HG03520 (cell line): Measurements from ENCODE around the gene BABAM2.

ENCODE experiments used
- ATAC-seq: cut with Tn5 transposase; IDR thresholded peaks from one replicate; pipeline ENCODE4 v1.9.1; 2021; ENCODE audit warnings: mild to moderate bottlenecking, moderate library complexity; ENCODE audit not compliant: unreplicated experiment

The BABAM2 gene

GRCh38 chr2:28152585-28153280 is 262.2 kb downstream of the BABAM2 start:
- no peak for ATAC-seq

DNA sequence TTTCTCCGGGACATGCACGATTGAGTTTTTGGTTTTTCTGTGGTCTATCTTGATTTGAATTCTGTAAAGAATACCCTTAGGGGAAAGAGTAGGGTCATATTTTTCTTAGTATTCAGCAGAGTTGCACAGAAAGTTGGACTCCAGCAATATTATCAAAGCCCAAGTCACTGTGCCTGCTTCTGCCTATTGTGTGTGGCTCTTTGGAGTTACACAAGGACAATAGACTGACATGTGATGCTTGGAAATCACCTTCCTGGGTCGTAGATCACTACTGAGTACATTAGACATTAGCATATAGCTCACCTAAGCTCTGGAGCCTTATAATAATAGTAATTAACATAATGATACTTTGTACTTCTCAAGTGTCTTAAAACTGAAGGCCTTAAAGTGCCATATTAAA is 263.3 kb downstream of the BABAM2 start:
- no peak for ATAC-seq

- no peak for ATAC-seq
Measured at GRCh38 chr2:28155086-28155485, 264.6 kb downstream of the BABAM2 start.

DNA sequence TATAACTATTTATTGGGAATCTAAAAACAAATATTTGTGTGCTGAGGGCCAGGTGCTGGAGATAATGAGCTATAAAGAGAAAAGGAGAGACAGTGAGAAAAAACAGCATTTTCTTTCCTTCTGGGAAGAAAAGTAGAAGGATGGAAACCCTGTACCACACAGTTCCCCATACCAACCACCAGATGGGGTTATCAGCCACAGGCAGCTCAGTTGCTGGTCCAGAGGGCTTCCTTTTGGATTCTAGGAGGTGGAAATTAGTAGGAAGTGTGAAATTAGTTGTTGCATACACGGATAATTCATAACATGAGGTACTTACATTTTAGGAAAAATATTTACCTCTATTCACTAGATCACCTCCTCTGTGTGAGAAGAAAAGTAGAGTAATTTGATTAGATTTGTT is 265.1 kb downstream of the BABAM2 start:
- ATAC-seq: no peak

DNA sequence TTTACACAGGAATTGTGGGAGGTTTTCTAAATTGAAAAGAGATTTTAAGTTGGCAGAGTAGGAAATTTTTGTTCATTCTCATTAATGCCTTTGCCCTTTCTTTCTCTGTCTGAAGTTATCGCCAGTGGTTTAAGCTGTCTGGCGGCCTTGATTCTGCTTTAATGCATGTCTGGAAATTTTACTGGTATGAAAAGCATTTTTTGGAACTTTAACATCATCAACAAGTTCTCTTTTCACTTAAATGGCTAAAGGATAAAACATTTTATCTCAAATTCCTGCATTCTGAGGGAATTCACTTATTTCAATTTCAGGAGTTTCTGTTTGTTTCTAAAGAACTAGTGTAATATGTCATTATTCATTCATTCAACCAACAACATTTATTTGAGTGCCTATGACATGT is 268.3 kb downstream of the BABAM2 start:
- no peak for ATAC-seq

GRCh38 chr2:28160986-28161425 is 270.5 kb downstream of the BABAM2 start:
- no peak for ATAC-seq

DNA sequence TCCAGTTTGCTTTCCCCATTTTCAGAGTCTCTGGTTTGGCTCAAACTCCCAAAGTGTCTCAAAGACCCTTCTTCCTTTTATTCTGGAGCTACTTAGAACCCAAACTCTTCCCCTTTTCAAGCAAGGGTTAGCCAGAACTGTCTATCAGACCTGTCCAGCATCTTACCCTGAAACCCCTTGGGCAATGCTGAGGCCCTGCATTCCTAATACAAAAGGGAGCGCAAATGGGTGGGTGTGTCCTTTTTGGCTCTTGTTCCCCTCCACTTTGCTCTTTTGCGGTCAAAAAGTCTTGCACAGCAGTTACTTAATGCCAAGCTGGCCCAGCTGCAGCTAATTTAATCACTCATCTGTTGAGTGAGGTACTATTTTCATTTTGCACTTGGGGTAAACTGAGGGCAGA is 270.9 kb downstream of the BABAM2 start:
- no peak for ATAC-seq

- no peak for ATAC-seq
Measured at GRCh38 chr2:28162564-28162963, 272.0 kb downstream of the BABAM2 start.

DNA sequence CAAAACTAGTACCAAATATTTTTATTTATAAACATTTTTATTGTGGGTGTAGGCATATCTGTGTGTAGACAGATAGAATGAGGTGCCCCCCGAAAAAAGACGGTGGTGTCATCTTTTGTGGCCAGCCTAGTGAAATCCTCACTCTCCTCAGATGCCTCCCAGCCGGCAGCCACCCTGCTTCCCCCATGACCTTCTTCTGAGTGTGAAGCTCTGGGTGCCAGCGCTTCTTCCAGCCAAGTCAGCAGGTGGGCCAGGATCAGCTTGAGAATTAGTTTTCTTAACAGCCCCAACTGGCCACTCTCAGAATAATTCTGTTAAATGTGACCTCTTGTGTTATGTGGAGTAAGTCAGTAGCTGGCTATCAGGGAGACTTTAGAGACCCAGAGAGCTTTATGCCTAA is 272.5 kb downstream of the BABAM2 start:
- ATAC-seq: no peak

DNA sequence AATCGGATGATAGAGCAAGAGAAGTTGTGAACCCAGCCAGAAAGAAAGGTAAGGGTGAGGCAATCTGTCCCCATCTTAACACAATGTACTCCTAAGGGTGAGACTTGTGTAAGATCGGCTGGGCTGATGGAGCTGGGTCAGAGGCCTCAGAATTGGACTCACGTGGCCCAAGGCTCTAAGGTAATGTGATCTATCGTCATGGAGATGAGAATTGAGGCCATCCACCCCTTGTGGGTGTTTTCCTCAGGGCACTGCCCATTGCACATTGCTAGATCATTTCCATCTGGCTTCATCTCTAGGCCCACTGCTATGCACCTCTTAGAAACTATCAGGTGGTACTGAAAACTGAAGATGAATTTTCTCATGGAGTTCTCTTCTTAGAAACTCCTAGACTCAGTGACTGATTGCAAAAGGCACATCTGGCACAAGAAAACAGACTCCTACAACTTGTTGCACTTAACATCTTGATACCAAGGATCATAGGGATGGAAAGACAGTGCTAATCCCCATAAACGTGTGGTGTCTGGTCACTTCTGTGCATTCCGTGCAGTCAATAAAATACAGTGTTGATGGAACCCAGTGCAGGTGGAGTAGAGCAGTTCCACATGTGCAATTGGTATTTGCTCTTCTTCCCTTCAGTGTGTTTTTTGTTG is 273.2 kb downstream of the BABAM2 start:
- ATAC-seq: no peak

- ATAC-seq: no peak
Measured at GRCh38 chr2:28164280-28164801, 273.8 kb downstream of the BABAM2 start.

- no peak for ATAC-seq
Measured at GRCh38 chr2:28165087-28165635, 274.6 kb downstream of the BABAM2 start.

- no peak for ATAC-seq
Measured at GRCh38 chr2:28166956-28167355, 276.4 kb downstream of the BABAM2 start.

- no peak for ATAC-seq
Measured at GRCh38 chr2:28168376-28168775, 277.8 kb downstream of the BABAM2 start.

DNA sequence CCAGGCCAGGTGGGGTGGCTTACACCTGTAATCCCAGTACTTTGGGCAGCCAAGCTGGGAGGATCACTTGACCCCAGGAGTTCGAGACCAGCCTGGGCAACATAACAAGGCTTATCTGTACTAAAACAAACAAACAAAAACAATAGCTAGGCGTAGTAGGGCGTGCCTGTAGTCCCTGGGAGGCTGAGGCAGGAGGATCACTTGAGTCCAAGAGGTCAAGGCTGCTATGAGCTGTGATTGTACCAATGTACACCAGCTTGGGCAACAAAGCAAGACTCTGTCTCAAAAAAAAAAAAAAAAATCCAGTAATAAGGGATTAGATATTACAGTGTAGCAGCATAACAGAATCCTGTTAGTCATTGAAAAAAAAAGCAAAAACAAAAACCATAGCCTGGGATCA is 279.0 kb downstream of the BABAM2 start:
- no peak for ATAC-seq

DNA sequence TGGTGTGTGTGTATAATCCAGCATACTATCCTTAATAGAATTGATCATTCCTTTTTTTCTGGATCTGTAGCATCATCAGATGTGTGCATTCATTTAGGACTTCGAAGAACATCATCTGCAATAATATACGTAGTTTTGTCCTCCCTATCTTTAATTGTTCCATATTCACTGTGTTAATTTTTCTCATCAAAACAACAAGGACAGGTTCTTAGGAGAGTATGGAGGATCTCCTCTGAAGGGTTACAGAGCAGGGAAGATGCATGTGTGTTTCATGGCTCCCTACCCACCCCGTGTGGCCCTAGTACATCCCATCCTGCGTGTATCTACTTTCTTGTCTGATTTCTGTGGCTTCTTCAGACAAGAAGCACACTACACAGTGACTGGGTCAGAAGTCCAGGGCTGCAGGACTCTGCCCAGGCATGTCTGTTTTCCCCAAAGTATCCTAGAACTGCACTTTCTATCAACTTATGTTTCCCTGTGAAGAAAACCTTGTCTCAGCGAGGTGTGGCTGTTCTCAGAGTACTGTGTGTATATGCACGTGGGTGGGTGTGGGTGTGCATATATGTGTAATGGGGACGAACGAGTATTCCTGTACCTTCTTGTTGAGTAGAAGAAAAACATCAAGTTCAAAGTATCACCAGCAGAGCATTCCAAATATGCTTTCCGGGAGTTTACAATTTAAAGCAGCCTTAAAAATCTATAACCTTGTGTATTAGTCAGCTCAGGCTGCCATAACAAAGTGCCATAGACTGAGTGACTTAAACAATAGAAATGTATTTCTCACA is 281.8 kb downstream of the BABAM2 start:
- ATAC-seq: no peak

GRCh38 chr2:28173377-28173776 is 282.8 kb downstream of the BABAM2 start:
- ATAC-seq: no peak

GRCh38 chr2:28174211-28174610 is 283.7 kb downstream of the BABAM2 start:
- no peak for ATAC-seq

DNA sequence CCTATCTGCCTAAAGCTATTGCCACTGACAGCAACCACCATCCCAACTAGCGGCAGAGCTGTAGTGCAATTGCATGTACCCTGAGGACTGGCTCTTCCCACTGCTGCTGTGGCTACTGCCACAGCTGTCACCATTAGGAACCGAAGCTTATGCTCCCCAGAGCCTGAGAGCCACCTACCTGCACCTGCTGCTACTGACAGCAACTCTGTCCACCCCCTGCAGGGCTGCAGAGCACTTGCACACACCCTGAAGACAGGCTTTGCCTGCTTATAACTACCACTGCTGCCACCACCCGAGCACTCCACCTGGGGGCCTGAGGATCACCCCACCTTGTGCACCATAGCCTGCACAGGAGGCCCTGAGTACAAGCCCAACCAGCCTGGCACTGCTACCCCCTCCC is 284.5 kb downstream of the BABAM2 start:
- no peak for ATAC-seq

DNA sequence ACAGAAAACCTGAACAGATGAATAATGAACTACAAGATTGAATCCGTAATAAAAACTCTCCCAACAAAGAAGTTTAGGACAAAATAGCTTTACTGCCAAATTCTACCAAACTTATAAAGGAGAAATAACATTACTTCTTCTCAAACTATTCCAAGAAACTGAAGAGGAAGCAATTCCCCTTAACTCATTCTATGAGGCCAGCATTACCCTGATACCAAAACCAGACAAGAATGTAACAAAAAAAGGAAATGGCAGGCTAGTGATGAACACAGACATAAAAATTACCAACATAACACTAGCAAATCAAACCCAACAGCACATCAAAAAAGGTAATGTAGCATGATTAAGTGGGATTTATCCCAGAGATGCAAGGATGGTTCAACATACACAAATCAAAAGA is 288.4 kb downstream of the BABAM2 start:
- ATAC-seq: no peak

GRCh38 chr2:28181801-28182200 is 291.3 kb downstream of the BABAM2 start:
- no peak for ATAC-seq
